Astrocyte (in vitro differentiated cells and primary cell): ENCODE measurements around the gene TRIM14. TPM values are rescaled to one million over a fixed set of nuclear protein-coding genes. Genes with fewer than 3 reads are reported as not detected.

ENCODE experiments used
- DNase-seq: peaks from one replicate; pipeline ENCODE4 v3.0.0-alpha.2; 2010; ENCODE audit warnings: low read depth
- FAIRE-seq: peaks from 2 replicates; lab custom pipeline; 2011; peaks lifted over from hg19 to GRCh38; lab: Jason Lieb, UNC
- H2AFZ ChIP-seq: 2 replicates; pipeline ENCODE4 v1.6.0; 2012; ENCODE audit warnings: low read depth, low read length, inconsistent platforms
- H3K27ac ChIP-seq: 2 replicates; pipeline ENCODE4 v1.5.1; 2011; ENCODE audit warnings: low read depth, low read length, inconsistent platforms
- H3K27me3 ChIP-seq: 2 replicates; pipeline ENCODE4 v1.6.0; 2011; ENCODE audit warnings: low read length, inconsistent platforms; ENCODE audit not compliant: insufficient read depth
- H3K36me3 ChIP-seq: 2 replicates; pipeline ENCODE4 v1.5.1; 2011; ENCODE audit warnings: low read length, inconsistent platforms; ENCODE audit not compliant: insufficient read depth
- H3K4me1 ChIP-seq: 2 replicates; pipeline ENCODE4 v1.5.1; 2011; ENCODE audit warnings: low read length, inconsistent platforms; ENCODE audit not compliant: insufficient read depth
- H3K4me2 ChIP-seq: 2 replicates; pipeline ENCODE4 v1.6.0; 2012; ENCODE audit warnings: low read length, inconsistent platforms
- H3K4me3 ChIP-seq: 2 replicates; pipeline ENCODE4 v1.5.1; 2011; ENCODE audit warnings: low read depth, mild to moderate bottlenecking, low read length, inconsistent platforms; ENCODE audit not compliant: insufficient read depth
- H3K79me2 ChIP-seq: 2 replicates; pipeline ENCODE4 v1.6.0; 2012; ENCODE audit warnings: mild to moderate bottlenecking, low read length, inconsistent platforms; ENCODE audit not compliant: insufficient read depth
- H3K9ac ChIP-seq: 2 replicates; pipeline ENCODE4 v1.6.0; 2012; ENCODE audit warnings: mild to moderate bottlenecking, low read length, inconsistent platforms
- H3K9me3 ChIP-seq: 2 replicates; pipeline ENCODE4 v1.5.1; 2012; ENCODE audit warnings: low read depth, mild to moderate bottlenecking, low read length, inconsistent platforms; ENCODE audit not compliant: insufficient read depth
- H4K20me1 ChIP-seq: 2 replicates; pipeline ENCODE4 v1.6.0; 2012; ENCODE audit warnings: low read length, inconsistent platforms; ENCODE audit not compliant: insufficient read depth
- H3K27ac Mint-ChIP-seq: one replicate; pipeline ENCODE4 v1.8.0; 2021; ENCODE audit warnings: mild to moderate bottlenecking, mixed read lengths; ENCODE audit not compliant: unreplicated experiment
- H3K27me3 Mint-ChIP-seq: one replicate; pipeline ENCODE4 v1.8.0; 2021; ENCODE audit warnings: low read depth, mixed read lengths; ENCODE audit not compliant: unreplicated experiment
- H3K36me3 Mint-ChIP-seq: one replicate; pipeline ENCODE4 v1.8.0; 2021; ENCODE audit warnings: low read depth, mixed read lengths; ENCODE audit not compliant: unreplicated experiment
- H3K4me1 Mint-ChIP-seq: one replicate; pipeline ENCODE4 v1.8.0; 2021; ENCODE audit warnings: low read depth, mixed read lengths; ENCODE audit not compliant: unreplicated experiment
- H3K4me3 Mint-ChIP-seq: one replicate; pipeline ENCODE4 v1.8.0; 2021; ENCODE audit warnings: mild to moderate bottlenecking, moderate library complexity, mixed read lengths; ENCODE audit not compliant: unreplicated experiment
- H3K9me3 Mint-ChIP-seq: one replicate; pipeline ENCODE4 v1.8.0; 2021; ENCODE audit warnings: mild to moderate bottlenecking, mixed read lengths; ENCODE audit not compliant: unreplicated experiment
- CTCF ChIP-seq: IDR thresholded peaks from 2 replicates; pipeline ENCODE4 v1.5.1; 2011; ENCODE audit warnings: low read depth, mild to moderate bottlenecking, inconsistent platforms, low read length, moderate library complexity; ENCODE audit not compliant: insufficient read depth
- EZH2 ChIP-seq: IDR thresholded peaks from 2 replicates; pipeline ENCODE4 v1.6.1; 2012; ENCODE audit warnings: mild to moderate bottlenecking, low read length, inconsistent platforms; ENCODE audit not compliant: insufficient read depth
- total RNA-seq: library from RNA; stranded (reverse); gene quantifications from 2 replicates; pipeline ENCODE4 v1.2.1, GENCODE V29; 2021

The TRIM14 gene
- total RNA-seq, 1 donor from 2014 or later, result 34.1 TPM

- H3K4me3 ChIP-seq, result no peak overlapping the region
- no peak for FAIRE-seq
- no peaks in the 10 kb centered on the region for H3K79me2 ChIP-seq
- no peak for TF ChIP-seq EZH2
- TF ChIP-seq CTCF, result no peak
- no peaks in the 10 kb centered on the region for H4K20me1 ChIP-seq
- H3K27ac ChIP-seq, result no peak overlapping the region
- peaks cover 5% of the 10 kb centered on the region for H3K4me1 Mint-ChIP-seq
- H3K36me3 ChIP-seq, result no peaks in the 10 kb centered on the region
- H3K4me3 Mint-ChIP-seq, result no peak overlapping the region
- no peak overlapping the region for H3K27ac Mint-ChIP-seq
- DNase-seq, result no peak
- H3K9ac ChIP-seq, result no peak overlapping the region
- H3K9me3 Mint-ChIP-seq, result no peaks in the 10 kb centered on the region
- no peak overlapping the region for H3K4me2 ChIP-seq
- H2AFZ ChIP-seq, result no peak overlapping the region
- peaks cover 2% of the 10 kb centered on the region for H3K27me3 Mint-ChIP-seq
- no peaks in the 10 kb centered on the region for H3K27me3 ChIP-seq
- H3K36me3 Mint-ChIP-seq, result no peaks in the 10 kb centered on the region
- H3K4me1 ChIP-seq, result no peaks in the 10 kb centered on the region
- no peaks in the 10 kb centered on the region for H3K9me3 ChIP-seq
Observed at GRCh38 chr9:98150721-98151120, 31.7 kb upstream of the TRIM14 start.

- H3K9ac ChIP-seq, result no peak overlapping the region
- Mint-ChIP-seq H3K4me3 (no peak overlapping the region), H3K9me3 (no peaks in the 10 kb centered on the region), H3K27ac (no peak overlapping the region), H3K27me3 (peaks cover 2% of the 10 kb centered on the region), H3K36me3 (no peaks in the 10 kb centered on the region), H3K4me1 (peaks cover 5% of the 10 kb centered on the region)
- no peaks in the 10 kb centered on the region for H3K27me3 ChIP-seq
- no peak overlapping the region for H3K27ac ChIP-seq
- H2AFZ ChIP-seq, result no peak overlapping the region
- no peaks in the 10 kb centered on the region for H3K9me3 ChIP-seq
- no peak for TF ChIP-seq CTCF
- TF ChIP-seq EZH2, result no peak
- H3K36me3 ChIP-seq, result no peaks in the 10 kb centered on the region
- H3K4me1 ChIP-seq, result no peaks in the 10 kb centered on the region
- DNase-seq, result no peak
- no peak overlapping the region for H3K4me3 ChIP-seq
- no peaks in the 10 kb centered on the region for H4K20me1 ChIP-seq
- H3K4me2 ChIP-seq, result no peak overlapping the region
- H3K79me2 ChIP-seq, result no peaks in the 10 kb centered on the region
- no peak for FAIRE-seq
Observed at GRCh38 chr9:98150164-98150563, 31.1 kb upstream of the TRIM14 start.

GRCh38 chr9:98149422-98149821 is 30.4 kb upstream of the TRIM14 start:
- H2AFZ ChIP-seq, result no peak overlapping the region
- no peak overlapping the region for H3K4me3 Mint-ChIP-seq
- FAIRE-seq (no peak), DNase-seq (no peak)
- H3K27ac ChIP-seq, result no peak overlapping the region
- H4K20me1 ChIP-seq, result no peaks in the 10 kb centered on the region
- no peak for TF ChIP-seq EZH2
- TF ChIP-seq CTCF, result no peak
- no peak overlapping the region for H3K4me3 ChIP-seq
- no peaks in the 10 kb centered on the region for H3K4me1 ChIP-seq
- no peaks in the 10 kb centered on the region for H3K36me3 ChIP-seq
- H3K9me3 ChIP-seq, result no peaks in the 10 kb centered on the region
- H3K9me3 Mint-ChIP-seq, result no peaks in the 10 kb centered on the region
- H3K27me3 ChIP-seq, result no peaks in the 10 kb centered on the region
- H3K36me3 Mint-ChIP-seq, result no peaks in the 10 kb centered on the region
- no peak overlapping the region for H3K9ac ChIP-seq
- H3K27me3 Mint-ChIP-seq, result peaks cover 6% of the 10 kb centered on the region
- H3K27ac Mint-ChIP-seq, result no peak overlapping the region
- no peak overlapping the region for H3K4me2 ChIP-seq
- H3K4me1 Mint-ChIP-seq, result peaks cover 5% of the 10 kb centered on the region
- no peaks in the 10 kb centered on the region for H3K79me2 ChIP-seq
